Activated CD8-positive, alpha-beta memory T cell treated with anti-CD3 and anti-CD28 coated beads, Interleukin-2, amount 50 U/mL, for 24 hours (primary cell): ENCODE measurements around the gene ARL8A.
"Not testable (repeated sequence)": the region's sequence is repeated elsewhere in the genome, so short reads cannot be mapped to it uniquely, and the experiment has no call there.

Source experiments
- DNase-seq: peaks from one replicate; pipeline ENCODE4 v3.0.0-alpha.2; 2020; ENCODE audit errors: extremely low read depth

The ARL8A gene

GRCh38 chr1:202113690-202114300 is 30.7 kb downstream of the ARL8A start:
- no peak for DNase-seq

GRCh38 chr1:202112859-202113689 is 31.5 kb downstream of the ARL8A start:
- no peak for DNase-seq

- not testable (repeated sequence) for DNase-seq
Measured at GRCh38 chr1:202111589-202111988, 32.9 kb downstream of the ARL8A start.

GRCh38 chr1:202110977-202111376 is 33.6 kb downstream of the ARL8A start:
- no peak for DNase-seq

- no peak for DNase-seq
Measured at GRCh38 chr1:202107801-202108731, 36.5 kb downstream of the ARL8A start.

- no peak for DNase-seq
Measured at GRCh38 chr1:202107321-202107761, 37.2 kb downstream of the ARL8A start.

- DNase-seq = no peak
Measured at GRCh38 chr1:202106340-202107254, 37.9 kb downstream of the ARL8A start.

GRCh38 chr1:202105571-202106339 is 38.8 kb downstream of the ARL8A start:
- no peak for DNase-seq

- DNase-seq = no peak
Measured at GRCh38 chr1:202104073-202104472, 40.5 kb downstream of the ARL8A start.

- DNase-seq = no peak
Measured at GRCh38 chr1:202101184-202101583, 43.4 kb downstream of the ARL8A start.

- no peak for DNase-seq
Measured at GRCh38 chr1:202093858-202094257, 50.7 kb downstream of the ARL8A start.

GRCh38 chr1:202090994-202091393 is 53.5 kb downstream of the ARL8A start:
- no peak for DNase-seq

- no peak for DNase-seq
Measured at GRCh38 chr1:202088206-202088605, 56.3 kb downstream of the ARL8A start.

- no peak for DNase-seq
Measured at GRCh38 chr1:202086579-202087350, 57.8 kb downstream of the ARL8A start.

GRCh38 chr1:202085682-202086373 is 58.7 kb downstream of the ARL8A start:
- DNase-seq = no peak

- no peak for DNase-seq
Measured at GRCh38 chr1:202084791-202085681, 59.5 kb downstream of the ARL8A start.
